KOPT-K1 (cell line): ENCODE data around the gene TDRD6.
"Not testable (repeated sequence)": the region's sequence is repeated elsewhere in the genome, so short reads cannot be mapped to it uniquely, and the experiment has no call there.

Source experiments
- H3K27ac ChIP-seq: fragments of 200-600 bp; sonication (generic); 2 replicates; pipeline ENCODE4 v1.5.1; 2016; ENCODE audit warnings: antibody characterized with exemption, mild to moderate bottlenecking, low read depth, low read length; ENCODE audit not compliant: poor library complexity, severe bottlenecking
- H3K36me3 ChIP-seq: fragments of 200-600 bp; sonication (generic); 2 replicates; pipeline ENCODE4 v1.5.1; 2017; ENCODE audit warnings: antibody characterized with exemption, mild to moderate bottlenecking, low read length, moderate library complexity; ENCODE audit not compliant: insufficient read depth
- H3K9me3 ChIP-seq: fragments of 200-600 bp; sonication (generic); 2 replicates; pipeline ENCODE4 v1.5.1; 2017; ENCODE audit warnings: antibody characterized with exemption, low read length, mild to moderate bottlenecking; ENCODE audit not compliant: insufficient read depth, poor library complexity, severe bottlenecking

Gene TDRD6

GRCh38 chr6:46715141-46715540 lies 27.5 kb downstream of the TDRD6 start:
- Histone ChIP-seq H3K27ac (no peak overlapping the region), H3K9me3 (no peaks in the 10 kb centered on the region), H3K36me3 (no peaks in the 10 kb centered on the region)

- Histone ChIP-seq H3K9me3 (no peaks in the 10 kb centered on the region), H3K36me3 (no peaks in the 10 kb centered on the region), H3K27ac (no peak overlapping the region)
These were observed 31.4 kb downstream of the TDRD6 start for GRCh38 chr6:46719099-46719498.

GRCh38 chr6:46720401-46720800 lies 32.7 kb downstream of the TDRD6 start:
- no peaks in the 10 kb centered on the region for H3K36me3 ChIP-seq
- no peaks in the 10 kb centered on the region for H3K9me3 ChIP-seq
- H3K27ac ChIP-seq = no peak overlapping the region

GRCh38 chr6:46729787-46730326 lies 42.2 kb downstream of the TDRD6 start:
- no peaks in the 10 kb centered on the region for H3K36me3 ChIP-seq
- no peak overlapping the region for H3K27ac ChIP-seq
- no peaks in the 10 kb centered on the region for H3K9me3 ChIP-seq

DNA sequence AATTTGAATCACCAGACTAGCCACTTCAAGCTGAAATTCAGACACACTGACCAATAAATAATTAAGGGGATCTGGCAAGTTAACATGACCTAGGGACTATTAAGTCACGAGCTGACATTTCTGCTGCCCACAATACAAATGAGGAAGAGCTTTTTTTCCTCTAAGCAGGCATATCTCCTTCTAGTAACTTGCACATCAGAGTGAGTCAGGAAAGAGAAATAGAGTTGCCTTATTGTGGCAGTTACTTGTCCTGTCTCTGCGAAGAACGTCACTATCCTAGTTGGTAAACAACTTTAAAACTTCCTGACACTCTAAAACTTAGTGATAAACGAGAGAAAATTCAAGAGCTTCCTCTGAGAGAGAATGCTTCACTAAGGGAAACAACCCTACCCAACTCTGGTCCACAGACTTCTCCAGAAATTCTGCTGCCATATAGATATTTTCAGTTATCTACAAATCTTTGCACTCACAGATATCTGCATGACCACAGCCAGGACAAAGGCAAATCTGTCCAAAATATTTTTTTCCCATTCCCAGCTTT lies 43.3 kb downstream of the TDRD6 start:
- no peaks in the 10 kb centered on the region for H3K36me3 ChIP-seq

GRCh38 chr6:46733341-46733801 lies 45.7 kb downstream of the TDRD6 start:
- Histone ChIP-seq H3K9me3 (no peaks in the 10 kb centered on the region), H3K27ac (no peak overlapping the region), H3K36me3 (no peaks in the 10 kb centered on the region)

More for the DNA sequence above, 43.3 kb downstream of the TDRD6 start:
- no peaks in the 10 kb centered on the region for H3K9me3 ChIP-seq
- H3K27ac ChIP-seq = no peak overlapping the region

GRCh38 chr6:46734867-46735719 lies 47.4 kb downstream of the TDRD6 start, which contains the start of gene PLA2G7:
TSS of gene PLA2G7 (minus strand) at chr6:46735375. CDS start at chr6:46722891, 12,484 bp downstream.
- H3K36me3 ChIP-seq = no peaks in the 10 kb centered on the region
- no peak within 1 kb of the TSS for H3K27ac ChIP-seq
- H3K9me3 ChIP-seq = no peaks in the 10 kb centered on the region

DNA sequence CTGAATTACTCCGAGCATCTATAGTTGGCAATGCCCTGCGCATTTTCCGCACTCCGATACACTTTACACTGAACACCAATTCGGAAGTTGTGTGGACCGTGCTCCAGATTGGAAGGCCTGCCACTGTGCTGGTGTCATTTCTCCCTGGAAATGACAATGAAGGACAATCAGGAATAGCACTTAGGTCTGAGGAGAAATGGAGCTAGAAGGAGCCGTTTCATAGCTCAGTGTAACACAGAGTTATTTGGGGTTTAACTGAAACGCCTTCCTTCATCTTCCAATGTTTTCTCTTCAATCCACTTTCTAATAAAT lies 48.0 kb downstream of the TDRD6 start:
- Histone ChIP-seq H3K9me3 (no peaks in the 10 kb centered on the region), H3K27ac (no peak overlapping the region), H3K36me3 (no peaks in the 10 kb centered on the region)

DNA sequence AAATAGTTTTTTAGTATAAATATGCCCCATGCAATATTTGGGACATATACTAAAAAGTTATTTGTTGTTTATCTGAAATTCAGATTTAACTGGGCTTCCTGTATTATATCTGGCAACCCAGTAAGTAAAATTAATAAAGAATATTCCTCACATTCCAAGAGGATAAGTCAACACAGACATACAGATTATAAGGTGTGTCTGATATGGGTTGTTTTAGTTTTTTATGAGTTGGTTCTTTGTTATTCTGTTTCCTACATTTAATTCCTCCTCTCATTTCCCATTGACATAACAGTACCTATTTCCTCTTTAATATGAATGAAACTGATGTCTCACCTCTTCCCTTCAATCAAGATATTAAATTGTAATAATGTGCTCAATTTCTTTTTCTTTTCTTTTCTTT lies 49.2 kb downstream of the TDRD6 start:
- no peaks in the 10 kb centered on the region for H3K36me3 ChIP-seq
- no peak overlapping the region for H3K27ac ChIP-seq
- H3K9me3 ChIP-seq = no peaks in the 10 kb centered on the region

DNA sequence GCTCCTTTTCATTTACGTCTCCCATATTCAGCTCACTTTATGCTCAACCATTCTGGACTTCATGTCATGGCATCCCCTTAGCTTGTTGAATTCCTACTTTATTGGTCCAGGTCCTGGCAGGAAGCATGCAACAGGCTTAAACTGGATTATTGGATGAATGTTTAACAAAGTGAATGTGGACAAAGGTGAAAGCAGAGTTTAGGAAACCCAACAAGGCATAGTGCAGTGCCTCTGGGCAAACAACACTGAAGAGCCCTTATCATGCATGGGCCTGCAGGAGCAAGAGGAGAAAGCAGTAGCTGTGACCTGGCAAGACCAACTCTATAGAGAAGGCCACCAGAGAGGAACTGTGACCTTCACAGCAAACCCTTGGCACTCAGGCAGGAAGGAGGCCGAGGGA lies 53.8 kb downstream of the TDRD6 start:
- no peaks in the 10 kb centered on the region for H3K36me3 ChIP-seq
- H3K27ac ChIP-seq = no peak overlapping the region
- no peaks in the 10 kb centered on the region for H3K9me3 ChIP-seq

DNA sequence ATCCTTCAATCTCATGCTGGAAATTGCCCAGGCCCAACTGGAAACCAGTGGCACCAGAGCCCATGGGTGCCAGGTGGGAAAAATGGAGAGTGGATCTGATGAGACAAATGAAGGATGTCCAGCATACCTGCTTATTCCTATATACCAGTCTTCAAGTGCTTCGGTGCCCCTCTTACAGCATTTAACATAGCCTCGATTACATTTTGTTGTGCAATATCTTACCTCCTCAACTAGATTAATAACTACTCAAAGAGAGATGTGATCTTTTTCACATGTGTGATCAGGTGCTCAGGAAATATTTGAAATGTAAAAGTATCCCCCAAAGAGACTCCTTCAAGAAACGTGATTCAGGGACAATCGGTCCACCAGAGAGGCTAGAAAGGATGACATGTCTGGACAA lies 54.2 kb downstream of the TDRD6 start:
- Histone ChIP-seq H3K9me3 (no peaks in the 10 kb centered on the region), H3K36me3 (no peaks in the 10 kb centered on the region), H3K27ac (no peak overlapping the region)

DNA sequence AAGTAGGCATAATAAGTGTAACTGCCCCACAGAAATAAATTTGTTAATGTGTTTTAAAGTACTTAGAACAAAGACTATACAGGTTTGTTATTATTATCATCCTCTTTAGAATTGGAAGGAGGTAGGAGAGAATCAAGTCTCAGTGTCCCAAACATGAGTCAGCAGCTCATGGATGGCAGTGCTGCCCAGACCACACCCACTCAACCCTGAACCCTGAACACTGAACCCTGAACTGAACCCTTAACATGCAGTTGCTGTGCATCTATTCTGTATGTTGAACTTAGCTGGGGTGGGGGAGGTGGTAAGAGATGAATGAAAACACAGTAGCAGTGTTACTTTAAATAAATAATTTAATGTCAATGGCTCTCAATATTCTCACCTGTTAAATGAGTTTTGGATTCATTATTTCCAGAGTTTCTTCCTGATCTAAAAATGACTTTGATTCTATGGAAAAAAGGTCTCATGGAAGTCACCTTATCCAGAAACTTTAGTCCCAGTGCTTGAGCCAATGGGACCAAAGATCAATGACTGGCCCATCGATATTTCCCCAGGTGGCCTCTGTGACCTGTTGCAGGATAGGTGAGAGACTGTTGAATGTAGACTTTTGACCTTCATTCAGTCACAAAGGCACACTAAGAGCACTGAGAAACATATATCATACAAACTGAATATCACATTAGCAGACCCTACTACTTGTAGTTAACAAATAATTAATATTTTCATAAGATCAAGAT lies 55.9 kb downstream of the TDRD6 start:
- H3K36me3 ChIP-seq = no peaks in the 10 kb centered on the region
- no peaks in the 10 kb centered on the region for H3K9me3 ChIP-seq
- no peak overlapping the region for H3K27ac ChIP-seq

DNA sequence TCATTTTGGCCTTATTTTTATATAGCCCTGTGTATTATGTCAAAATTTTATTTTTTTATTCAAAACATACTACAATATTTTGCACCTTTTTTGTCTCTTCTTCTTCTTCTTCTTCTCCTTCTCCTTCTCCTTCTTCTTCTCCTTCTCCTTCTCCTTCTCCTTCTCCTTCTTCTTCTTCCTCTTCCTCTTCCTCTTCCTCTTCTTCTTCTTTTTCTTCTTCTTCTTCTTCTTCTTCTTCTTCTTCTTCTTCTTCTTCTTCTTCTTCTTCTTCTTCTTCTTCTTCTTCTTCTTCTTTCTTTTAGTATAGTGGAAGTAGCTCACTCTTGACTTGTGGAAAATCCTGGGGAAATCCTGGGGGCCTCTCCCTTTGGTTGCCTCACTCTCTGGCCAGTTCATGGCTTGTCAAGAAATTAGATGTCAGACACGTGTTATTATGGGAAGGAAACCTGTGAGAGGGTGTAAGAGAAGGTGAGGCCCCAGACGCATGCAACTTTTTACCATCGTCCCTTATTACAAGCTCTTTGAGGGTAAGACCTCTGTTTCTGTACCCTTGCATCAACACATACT lies 56.6 kb downstream of the TDRD6 start:
- not testable (repeated sequence) for H3K27ac ChIP-seq, H3K36me3 ChIP-seq, H3K9me3 ChIP-seq

- Histone ChIP-seq H3K9me3 (no peaks in the 10 kb centered on the region), H3K36me3 (no peaks in the 10 kb centered on the region), H3K27ac (no peak overlapping the region)
These were observed 58.3 kb downstream of the TDRD6 start for GRCh38 chr6:46745973-46746372.

DNA sequence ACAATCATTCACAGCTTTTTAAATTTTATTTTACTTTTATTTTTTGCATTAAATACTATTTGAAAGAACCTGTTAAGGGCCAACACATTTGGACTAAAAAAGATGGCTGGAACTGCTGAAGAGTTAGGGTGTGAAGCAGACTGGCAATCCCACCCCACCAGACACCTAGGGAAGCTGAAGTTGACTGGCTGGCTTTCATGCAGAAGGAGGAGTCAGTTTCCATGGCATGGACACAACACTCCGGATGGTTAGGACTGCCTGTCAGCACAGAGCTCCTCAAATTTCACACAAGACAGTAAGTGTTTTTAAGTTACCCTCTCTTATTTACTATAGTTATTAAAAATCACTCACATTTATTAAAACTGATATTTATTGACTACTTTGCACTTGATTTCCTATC lies 59.0 kb downstream of the TDRD6 start, which contains the start of gene ANKRD66:
TSS of gene ANKRD66 (plus strand) at position 238 of the 400 bp plus-strand sequence. CDS start 5,016 bp downstream, outside the sequence.
- H3K9me3 ChIP-seq = no peaks in the 10 kb centered on the region
- H3K36me3 ChIP-seq = no peaks in the 10 kb centered on the region
- no peak within 1 kb of the TSS for H3K27ac ChIP-seq
